ENCODE data around the gene PIM2. TPM values are rescaled to one million over a fixed set of nuclear protein-coding genes. Genes with fewer than 3 reads are reported as not detected.

PIM2 gene
- total and polyA plus RNA-seq, 9 of the 15 experiments (the other 6 are each of a cell fraction or from before 2014, with no cell fraction given), result 67.6 to 191 (median 108) TPM

GRCh38 chrX:48918643-48919340 is at the start of gene PIM2 (continued):
- TF ChIP-seq E4F1 (CRISPR knock-in tag; IDR thresholded peaks at IDR 0.05; ENCODE audit: borderline replicate concordance) (no peak), RBM22 (IDR thresholded peaks at IDR 0.05; ENCODE audit: low read depth, low read length, poor library complexity, severe bottlenecking) (peak; percentile 61), ZNF586 (CRISPR knock-in tag; conservative IDR thresholded peaks at IDR 0.05) (no peak), ZBTB17 (CRISPR knock-in tag; IDR thresholded peaks at IDR 0.05) (no peak), MAFF (IDR thresholded peaks at IDR 0.05; ENCODE audit: low read length) (no peak), SAFB2 (IDR thresholded peaks at IDR 0.05; ENCODE audit: borderline replicate concordance, low read depth, low read length, severe bottlenecking) (no peak), ZNF512 (tag; IDR thresholded peaks at IDR 0.05) (no peak), ZNF239 (CRISPR knock-in tag; IDR thresholded peaks at IDR 0.05) (no peak), ELK1 (CRISPR knock-in tag; IDR thresholded peaks at IDR 0.05) (no peak), CTBP1 (IDR thresholded peaks at IDR 0.05; ENCODE audit: borderline replicate concordance) (peak; percentile 31; the same call in 1 of the 2 replicates), MEIS2 (IDR thresholded peaks at IDR 0.05; ENCODE audit: partially characterized antibody) (peak; percentile 5), KLF1 (tag; IDR thresholded peaks at IDR 0.05) (no peak), ZNF280A (IDR thresholded peaks at IDR 0.05; ENCODE audit: low read depth, partially characterized antibody) (no peak), ELF1 (tag; IDR thresholded peaks at IDR 0.05) (peak; percentile 57; the same call in 1 of the 2 replicates), CREBBP (IDR thresholded peaks at IDR 0.05; ENCODE audit: low read depth, low read length) (no peak), ARID4B (CRISPR knock-in tag; IDR thresholded peaks at IDR 0.05) (peak; percentile 58; the same call in 1 of the 2 replicates)

All from K562 (cell line).